Posterior vena cava (tissue), 2 donors: ENCODE measurements around the gene ING5. TPM values are rescaled to one million over a fixed set of nuclear protein-coding genes. Genes with fewer than 3 reads are reported as not detected.
"Not testable (repeated sequence)": the region's sequence is repeated elsewhere in the genome, so short reads cannot be mapped to it uniquely, and the experiment has no call there.

ENCODE experiments used
- DNase-seq: peaks from one replicate; pipeline ENCODE4 v3.0.0-alpha.2; 2020; ENCODE audit warnings: low spot score
- intact Hi-C, 2 donors: fragments of 100-400 bp; cut with DNase I; formaldehyde crosslinking; loops; one replicate each; pipeline versions ENCODE4 v1.14.1 to v1.14.2; 2022 to 2023
- long read RNA-seq, 2 donors: library from polyadenylated mRNA; unstranded; transcript quantifications; one replicate each; pipeline ENCODE4 v2.0.0, GENCODE V29; 2020 to 2021
- total RNA-seq, 2 donors: library from RNA; stranded (reverse); fragmentation: NEBNext Ultra II Directional; extraction: Animal tissue kit (Norgen Biotek cat#: 25700); gene quantifications; one replicate each; pipeline ENCODE4 v1.2.1, GENCODE V29; 2021
- donor health status: DM: yes; HTN: yes; CAD: no.
- donor health status: DM: yes; HTN: yes; CAD: no.

ING5 gene
- total RNA-seq, result 10 to 100 TPM; 17.5 to 18.6 TPM
- long read RNA-seq, donor 1, full-length matches to known transcripts, result 2 of 8 reads
- long read RNA-seq, donor 1, partial matches to known transcripts, result 0 of 8 reads
- long read RNA-seq, donor 1, other reads (novel, unspliced or antisense), result 6 of 8 reads
- long read RNA-seq, donor 2, full-length matches to known transcripts, result 5 of 7 reads
- long read RNA-seq, donor 2, partial matches to known transcripts, result 1 of 7 reads
- long read RNA-seq, donor 2, other reads (novel, unspliced or antisense), result 1 of 7 reads

- intact Hi-C loops, result no loop called here
- DNase-seq, result peak; percentile 99
These were observed at the start of gene ING5 for GRCh38 chr2:241701399-241702154. Gene ING5, plus strand, starts transcription at chr2:241702039. Its CDS starts 27 bp downstream, at chr2:241702066.

GRCh38 chr2:241652142-241652541 is 49.7 kb upstream of the ING5 start:
- intact Hi-C loops, result no loop called here
- DNase-seq, result no peak

GRCh38 chr2:241652722-241653121 is 49.1 kb upstream of the ING5 start:
- intact Hi-C loops, result no loop called here
- DNase-seq, result no peak

- intact Hi-C loops, result no loop called here
- no peak for DNase-seq
These were observed 48.6 kb upstream of the ING5 start for GRCh38 chr2:241653210-241653750.

GRCh38 chr2:241654551-241654950 is 47.3 kb upstream of the ING5 start:
- intact Hi-C loops, result no loop called here
- DNase-seq, result no peak

GRCh38 chr2:241655516-241656189 is 46.2 kb upstream of the ING5 start:
- DNase-seq, result no peak
- intact Hi-C loops, result no loop called here

- DNase-seq, result no peak
- intact Hi-C loops, result no loop called here
These were observed 45.6 kb upstream of the ING5 start for GRCh38 chr2:241656190-241656741.

- intact Hi-C loops, result no loop called here
- no peak for DNase-seq
These were observed 44.0 kb upstream of the ING5 start for GRCh38 chr2:241657786-241658254.

GRCh38 chr2:241658296-241658695 is 43.5 kb upstream of the ING5 start:
- no peak for DNase-seq
- intact Hi-C loops, result no loop called here

GRCh38 chr2:241659150-241659739 is 42.6 kb upstream of the ING5 start:
- intact Hi-C loops, result no loop called here

GRCh38 chr2:241660593-241661213 is 41.1 kb upstream of the ING5 start:
- no peak for DNase-seq

More at GRCh38 chr2:241659150-241659739, 42.6 kb upstream of the ING5 start:
- peak; percentile 89 for DNase-seq

GRCh38 chr2:241662731-241663130 is 39.1 kb upstream of the ING5 start:
- DNase-seq, intact Hi-C loops: not testable (repeated sequence)

More at GRCh38 chr2:241660593-241661213, 41.1 kb upstream of the ING5 start:
- intact Hi-C loops, result no loop called here

GRCh38 chr2:241665731-241666440 is 36.0 kb upstream of the ING5 start:
- DNase-seq, result no peak
- intact Hi-C loops, result no loop called here

GRCh38 chr2:241666627-241667400 is 35.0 kb upstream of the ING5 start:
- intact Hi-C loops, result no loop called here

GRCh38 chr2:241668354-241668753 is 33.5 kb upstream of the ING5 start:
- DNase-seq, result no peak
- intact Hi-C loops, result no loop called here

More at GRCh38 chr2:241666627-241667400, 35.0 kb upstream of the ING5 start:
- DNase-seq, result no peak

GRCh38 chr2:241668839-241669238 is 33.0 kb upstream of the ING5 start:
- no peak for DNase-seq
- intact Hi-C loops, result no loop called here

GRCh38 chr2:241670333-241671110 is 31.3 kb upstream of the ING5 start:
- DNase-seq, result no peak
- intact Hi-C loops, result no loop called here
